ENCODE results near the gene EVX1. TPM values are rescaled to one million over a fixed set of nuclear protein-coding genes. Genes with fewer than 3 reads are reported as not detected.

The EVX1 gene
- total RNA-seq, 3 donors from 2014 or later (not counting 1 experiment from before 2014, with no cell fraction given): not detected

DNA sequence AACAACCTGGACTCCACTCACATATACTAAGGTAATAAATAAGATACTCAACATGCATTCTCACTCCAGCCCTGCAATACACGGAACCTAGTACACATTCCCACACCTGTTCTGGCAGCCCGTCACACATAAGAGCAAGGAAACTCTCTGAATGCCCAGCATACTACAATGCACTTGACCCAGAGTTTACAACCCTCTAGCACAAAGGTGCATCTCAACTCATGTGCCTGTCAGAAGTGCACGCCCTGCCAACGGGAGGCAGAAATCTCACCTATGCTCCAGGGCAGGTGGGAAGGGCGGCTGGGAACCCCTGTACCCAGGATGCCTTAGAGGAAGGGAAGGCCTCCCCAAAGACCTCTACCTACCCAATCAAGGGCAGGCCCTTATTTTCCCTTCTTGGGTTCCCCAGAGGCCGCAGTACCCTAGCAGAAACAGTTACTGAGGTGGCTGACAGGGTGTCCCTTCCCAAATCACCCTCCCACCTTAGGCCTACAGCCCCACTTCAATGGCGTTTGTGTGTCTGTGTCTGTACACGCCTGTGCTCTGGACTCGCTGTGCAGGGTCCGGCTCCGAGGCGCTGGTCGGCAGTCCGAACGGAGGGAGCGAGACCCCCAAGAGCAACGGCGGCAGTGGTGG lies 2.0 kb downstream of the EVX1 start:
- intact Hi-C loops (cut with micrococcal nuclease): loop anchor here (5.0 to 10.0 kb wide), 3 partner anchors 42 to 1387 kb away; partner anchors contain the start of genes HOXA13 and HOXA9
- peaks cover 13% of the 10 kb centered on the region for H3K4me1 ChIP-seq (ENCODE audit: control insufficient read depth, insufficient read depth, low read length)

DNA sequence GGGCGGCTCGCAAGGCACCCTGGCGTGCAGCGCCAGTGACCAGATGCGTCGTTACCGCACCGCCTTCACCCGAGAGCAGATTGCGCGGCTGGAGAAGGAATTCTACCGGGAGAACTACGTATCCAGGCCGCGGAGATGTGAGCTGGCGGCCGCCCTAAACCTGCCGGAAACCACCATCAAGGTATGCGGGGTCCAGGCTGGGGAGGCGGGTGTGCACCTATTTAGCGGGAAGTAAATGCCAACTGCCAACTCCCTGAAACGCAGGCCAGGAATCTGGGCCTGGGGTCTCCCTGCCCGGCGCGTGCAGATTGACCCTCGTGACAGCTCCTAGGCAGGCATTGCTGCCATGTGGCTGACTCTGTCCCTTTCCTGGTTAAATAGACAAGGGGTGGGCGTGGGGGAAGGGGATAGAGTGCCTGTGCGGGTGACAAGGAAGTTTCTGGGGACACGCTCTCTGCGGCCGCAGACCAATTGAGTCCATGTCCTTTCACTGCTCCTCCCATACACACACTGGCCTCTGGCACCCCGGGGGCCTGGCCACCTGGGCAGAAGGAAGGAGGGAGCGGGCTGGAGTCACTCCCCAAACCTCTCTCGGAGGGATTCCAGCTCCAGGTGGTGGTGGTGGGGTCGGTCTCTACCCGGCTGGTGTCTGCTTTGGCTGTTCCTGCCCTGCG lies 2.7 kb downstream of the EVX1 start:
- TF ChIP-seq, protein P1, sequence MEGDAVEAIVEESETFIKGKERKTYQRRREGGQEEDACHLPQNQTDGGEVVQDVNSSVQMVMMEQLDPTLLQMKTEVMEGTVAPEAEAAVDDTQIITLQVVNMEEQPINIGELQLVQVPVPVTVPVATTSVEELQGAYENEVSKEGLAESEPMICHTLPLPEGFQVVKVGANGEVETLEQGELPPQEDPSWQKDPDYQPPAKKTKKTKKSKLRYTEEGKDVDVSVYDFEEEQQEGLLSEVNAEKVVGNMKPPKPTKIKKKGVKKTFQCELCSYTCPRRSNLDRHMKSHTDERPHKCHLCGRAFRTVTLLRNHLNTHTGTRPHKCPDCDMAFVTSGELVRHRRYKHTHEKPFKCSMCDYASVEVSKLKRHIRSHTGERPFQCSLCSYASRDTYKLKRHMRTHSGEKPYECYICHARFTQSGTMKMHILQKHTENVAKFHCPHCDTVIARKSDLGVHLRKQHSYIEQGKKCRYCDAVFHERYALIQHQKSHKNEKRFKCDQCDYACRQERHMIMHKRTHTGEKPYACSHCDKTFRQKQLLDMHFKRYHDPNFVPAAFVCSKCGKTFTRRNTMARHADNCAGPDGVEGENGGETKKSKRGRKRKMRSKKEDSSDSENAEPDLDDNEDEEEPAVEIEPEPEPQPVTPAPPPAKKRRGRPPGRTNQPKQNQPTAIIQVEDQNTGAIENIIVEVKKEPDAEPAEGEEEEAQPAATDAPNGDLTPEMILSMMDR (IDR thresholded peaks at IDR 0.05): no peak
- 7% methylated on average over 32 of the region's 37 CpGs for WGBS (ENCODE audit: insufficient coverage)

More for the DNA sequence above, 2.0 kb downstream of the EVX1 start:
- no peak overlapping the region for H3K4me3 ChIP-seq (ENCODE audit: low read length)
- peaks cover 80% of the 10 kb centered on the region for H3K27me3 ChIP-seq (ENCODE audit: control insufficient read depth, insufficient read depth, low read length)
- Mint-ChIP-seq H3K36me3 (no peaks in the 10 kb centered on the region), H3K9me3 (no peaks in the 10 kb centered on the region), H3K4me1 (peaks cover 0 to 11% of the 10 kb centered on the region in 2 donors), H3K4me3 (no peak overlapping the region), H3K27ac (no peak overlapping the region), H3K27me3 (ENCODE audit: low read depth in 2 of 2) (peaks cover 77 to 83% of the 10 kb centered on the region in 2 donors)
- no peaks in the 10 kb centered on the region for H3K36me3 ChIP-seq (ENCODE audit: control insufficient read depth, insufficient read depth, low read length)
- H3K9me3 ChIP-seq (ENCODE audit: control insufficient read depth, insufficient read depth, low read length): no peaks in the 10 kb centered on the region
- H3K27ac ChIP-seq (ENCODE audit: low read length): no peak overlapping the region
- 17% methylated on average over 18 of the region's 18 CpGs for WGBS (ENCODE audit: insufficient coverage)
- ATAC-seq (no peak), DNase-seq (no peak)
- TF ChIP-seq, protein P1 (IDR thresholded peaks at IDR 0.05): no peak

DNA sequence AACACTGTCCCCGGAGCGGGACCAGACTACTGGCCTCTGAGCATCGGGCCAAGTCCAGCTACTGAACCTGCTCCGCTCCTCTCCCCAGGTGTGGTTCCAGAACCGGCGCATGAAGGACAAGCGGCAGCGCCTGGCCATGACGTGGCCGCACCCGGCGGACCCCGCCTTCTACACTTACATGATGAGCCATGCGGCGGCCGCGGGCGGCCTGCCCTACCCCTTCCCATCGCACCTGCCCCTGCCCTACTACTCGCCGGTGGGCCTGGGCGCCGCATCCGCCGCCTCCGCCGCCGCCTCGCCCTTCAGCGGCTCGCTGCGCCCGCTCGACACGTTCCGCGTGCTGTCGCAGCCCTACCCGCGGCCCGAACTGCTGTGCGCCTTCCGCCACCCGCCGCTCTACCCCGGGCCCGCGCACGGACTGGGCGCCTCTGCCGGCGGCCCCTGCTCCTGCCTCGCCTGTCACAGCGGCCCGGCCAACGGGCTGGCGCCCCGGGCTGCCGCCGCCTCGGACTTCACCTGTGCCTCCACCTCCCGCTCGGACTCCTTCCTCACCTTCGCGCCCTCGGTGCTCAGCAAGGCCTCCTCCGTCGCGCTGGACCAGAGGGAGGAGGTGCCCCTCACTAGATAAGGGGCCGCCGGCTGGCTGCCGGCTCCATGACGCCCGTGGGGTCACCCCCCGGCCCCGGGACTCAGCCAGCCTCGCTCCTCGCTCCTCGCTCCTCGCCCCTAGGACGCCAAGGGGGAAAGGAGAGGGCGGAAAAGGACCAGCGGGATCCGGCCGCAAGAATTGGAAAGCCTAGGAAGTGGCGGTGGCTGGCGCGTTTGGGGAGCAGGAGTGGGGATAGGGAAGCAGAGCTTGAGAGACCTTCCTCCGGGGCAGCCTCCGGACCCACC lies 3.4 kb downstream of the EVX1 start:
- ATAC-seq: peak in 1 of 3 donors; percentile 38
- H3K27me3 ChIP-seq (ENCODE audit: control insufficient read depth, insufficient read depth, low read length): peaks cover 84% of the 10 kb centered on the region
- WGBS (ENCODE audit: insufficient coverage): 4% methylated on average over 90 of the region's 90 CpGs
- peaks cover 79 to 83% of the 10 kb centered on the region in 2 donors for H3K27me3 Mint-ChIP-seq (ENCODE audit: low read depth in 2 of 2)
- H3K36me3 ChIP-seq (ENCODE audit: control insufficient read depth, insufficient read depth, low read length): no peaks in the 10 kb centered on the region
- intact Hi-C loops (cut with micrococcal nuclease): loop anchor here (10.0 kb wide), 1 partner anchor 81 kb away; the partner anchor contains the start of gene HOXA9
- H3K36me3 Mint-ChIP-seq: no peaks in the 10 kb centered on the region
- H3K9me3 Mint-ChIP-seq: no peaks in the 10 kb centered on the region
- DNase-seq: no peak
- H3K9me3 ChIP-seq (ENCODE audit: control insufficient read depth, insufficient read depth, low read length): no peaks in the 10 kb centered on the region
- H3K4me1 ChIP-seq (ENCODE audit: control insufficient read depth, insufficient read depth, low read length): peaks cover 11% of the 10 kb centered on the region
- no peak overlapping the region for H3K4me3 Mint-ChIP-seq
- TF ChIP-seq, protein P1 (IDR thresholded peaks at IDR 0.05): no peak
- no peak overlapping the region for H3K27ac Mint-ChIP-seq
- no peak overlapping the region for H3K4me3 ChIP-seq (ENCODE audit: low read length)
- peaks cover 0 to 17% of the 10 kb centered on the region in 2 donors for H3K4me1 Mint-ChIP-seq
- H3K27ac ChIP-seq (ENCODE audit: low read length): no peak overlapping the region

More for the DNA sequence above, 2.7 kb downstream of the EVX1 start:
- Mint-ChIP-seq H3K36me3 (no peaks in the 10 kb centered on the region), H3K27ac (no peak overlapping the region), H3K27me3 (ENCODE audit: low read depth in 2 of 2) (peaks cover 79 to 84% of the 10 kb centered on the region in 2 donors), H3K9me3 (no peaks in the 10 kb centered on the region), H3K4me3 (no peak overlapping the region), H3K4me1 (peaks cover 0 to 17% of the 10 kb centered on the region in 2 donors)
- ATAC-seq: no peak
- H3K4me1 ChIP-seq (ENCODE audit: control insufficient read depth, insufficient read depth, low read length): peaks cover 11% of the 10 kb centered on the region
- H3K4me3 ChIP-seq (ENCODE audit: low read length): no peak overlapping the region
- no peaks in the 10 kb centered on the region for H3K36me3 ChIP-seq (ENCODE audit: control insufficient read depth, insufficient read depth, low read length)
- no peaks in the 10 kb centered on the region for H3K9me3 ChIP-seq (ENCODE audit: control insufficient read depth, insufficient read depth, low read length)
- H3K27ac ChIP-seq (ENCODE audit: low read length): no peak overlapping the region
- intact Hi-C loops (cut with micrococcal nuclease): loop anchor here (10.0 kb wide), 1 partner anchor 80 kb away; the partner anchor contains the start of gene HOXA9
- DNase-seq: no peak
- H3K27me3 ChIP-seq (ENCODE audit: control insufficient read depth, insufficient read depth, low read length): peaks cover 85% of the 10 kb centered on the region

All from natural killer cell (primary cell).